ENCODE results near the gene FHOD3. TPM values are rescaled to one million over a fixed set of nuclear protein-coding genes. Genes with fewer than 3 reads are reported as not detected.

FHOD3 gene
- total RNA-seq, 1 donor from 2014 or later, result 5.9 TPM

GRCh38 chr18:36464126-36464651 lies 166.7 kb downstream of the FHOD3 start:
- H3K4me1 ChIP-seq (ENCODE audit: insufficient read depth, low read length), result no peaks in the 10 kb centered on the region
- H3K4me3 Mint-ChIP-seq (ENCODE audit: unreplicated experiment), result no peak overlapping the region
- H3K27ac Mint-ChIP-seq (ENCODE audit: unreplicated experiment), result no peak overlapping the region
- no peaks in the 10 kb centered on the region for H3K27me3 ChIP-seq (ENCODE audit: insufficient read depth, low read length)
- H3K27me3 Mint-ChIP-seq (ENCODE audit: low read depth, unreplicated experiment), result peaks cover 10% of the 10 kb centered on the region
- no peak overlapping the region for H3K9ac ChIP-seq (ENCODE audit: low read length)
- H3K9me3 Mint-ChIP-seq (ENCODE audit: unreplicated experiment), result no peaks in the 10 kb centered on the region
- H3K27ac ChIP-seq (ENCODE audit: low read depth, low read length), result no peak overlapping the region
- peaks cover 14% of the 10 kb centered on the region for H4K20me1 ChIP-seq (ENCODE audit: insufficient read depth, low read length)
- FAIRE-seq, result no peak
- peaks cover 2% of the 10 kb centered on the region for H3K4me1 Mint-ChIP-seq (ENCODE audit: low read depth, unreplicated experiment)
- no peaks in the 10 kb centered on the region for H3K9me3 ChIP-seq (ENCODE audit: insufficient read depth, low read depth, low read length)
- TF ChIP-seq EZH2 (IDR thresholded peaks at IDR 0.05; ENCODE audit: insufficient read depth, low read length) (no peak), CTCF (IDR thresholded peaks at IDR 0.05; ENCODE audit: insufficient read depth, low read depth, low read length) (no peak)
- H3K4me3 ChIP-seq (ENCODE audit: insufficient read depth, low read depth, low read length), result no peak overlapping the region
- no peaks in the 10 kb centered on the region for H3K36me3 Mint-ChIP-seq (ENCODE audit: low read depth, unreplicated experiment)
- H2AFZ ChIP-seq (ENCODE audit: low read depth, low read length), result no peak overlapping the region
- H3K36me3 ChIP-seq (ENCODE audit: insufficient read depth, low read length), result no peaks in the 10 kb centered on the region
- no peak overlapping the region for H3K4me2 ChIP-seq (ENCODE audit: low read length)
- no peak for DNase-seq (ENCODE audit: low read depth)
- H3K79me2 ChIP-seq (ENCODE audit: insufficient read depth, low read length), result no peaks in the 10 kb centered on the region

DNA sequence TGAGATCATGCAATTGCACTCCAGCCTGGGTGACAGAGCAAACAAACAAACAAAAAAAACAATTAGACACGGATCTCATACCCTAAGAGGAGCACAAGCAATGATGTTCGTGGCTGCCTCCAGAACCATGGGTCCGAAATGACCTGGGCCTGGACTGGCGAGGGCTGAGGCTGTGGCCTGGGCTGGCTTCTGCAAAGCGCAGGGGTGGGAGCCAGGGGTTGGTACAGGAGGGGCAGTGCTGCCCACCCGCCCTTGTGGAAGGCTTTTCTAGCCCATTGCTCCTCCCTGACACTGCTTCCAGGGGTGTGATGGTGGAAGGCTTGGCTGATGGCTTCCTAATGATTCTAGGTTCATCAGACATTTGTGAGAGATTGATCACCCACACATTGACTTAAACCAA lies 167.8 kb downstream of the FHOD3 start:
- TF ChIP-seq CTCF (IDR thresholded peaks at IDR 0.05; ENCODE audit: insufficient read depth, low read depth, low read length) (no peak), EZH2 (IDR thresholded peaks at IDR 0.05; ENCODE audit: insufficient read depth, low read length) (no peak)
- Mint-ChIP-seq H3K36me3 (ENCODE audit: low read depth, unreplicated experiment) (no peaks in the 10 kb centered on the region), H3K4me1 (ENCODE audit: low read depth, unreplicated experiment) (peaks cover 2% of the 10 kb centered on the region), H3K27ac (ENCODE audit: unreplicated experiment) (no peak overlapping the region), H3K27me3 (ENCODE audit: low read depth, unreplicated experiment) (peaks cover 10% of the 10 kb centered on the region), H3K4me3 (ENCODE audit: unreplicated experiment) (no peak overlapping the region), H3K9me3 (ENCODE audit: unreplicated experiment) (no peaks in the 10 kb centered on the region)
- no peak overlapping the region for H2AFZ ChIP-seq (ENCODE audit: low read depth, low read length)
- no peaks in the 10 kb centered on the region for H3K79me2 ChIP-seq (ENCODE audit: insufficient read depth, low read length)
- peaks cover 19% of the 10 kb centered on the region for H4K20me1 ChIP-seq (ENCODE audit: insufficient read depth, low read length)
- H3K4me2 ChIP-seq (ENCODE audit: low read length), result no peak overlapping the region
- H3K9ac ChIP-seq (ENCODE audit: low read length), result no peak overlapping the region
- H3K9me3 ChIP-seq (ENCODE audit: insufficient read depth, low read depth, low read length), result no peaks in the 10 kb centered on the region
- no peaks in the 10 kb centered on the region for H3K36me3 ChIP-seq (ENCODE audit: insufficient read depth, low read length)
- no peaks in the 10 kb centered on the region for H3K27me3 ChIP-seq (ENCODE audit: insufficient read depth, low read length)
- no peak overlapping the region for H3K4me3 ChIP-seq (ENCODE audit: insufficient read depth, low read depth, low read length)
- no peaks in the 10 kb centered on the region for H3K4me1 ChIP-seq (ENCODE audit: insufficient read depth, low read length)
- DNase-seq (ENCODE audit: low read depth), result no peak
- H3K27ac ChIP-seq (ENCODE audit: low read depth, low read length), result no peak overlapping the region
- FAIRE-seq, result no peak

- Histone ChIP-seq H3K27ac (ENCODE audit: low read depth, low read length) (no peak overlapping the region), H3K27me3 (ENCODE audit: insufficient read depth, low read length) (no peaks in the 10 kb centered on the region), H3K9ac (ENCODE audit: low read length) (no peak overlapping the region), H3K4me3 (ENCODE audit: insufficient read depth, low read depth, low read length) (no peak overlapping the region), H3K4me2 (ENCODE audit: low read length) (no peak overlapping the region), H3K79me2 (ENCODE audit: insufficient read depth, low read length) (no peaks in the 10 kb centered on the region), H3K4me1 (ENCODE audit: insufficient read depth, low read length) (no peaks in the 10 kb centered on the region), H4K20me1 (ENCODE audit: insufficient read depth, low read length) (peaks cover 19% of the 10 kb centered on the region), H3K9me3 (ENCODE audit: insufficient read depth, low read depth, low read length) (no peaks in the 10 kb centered on the region), H3K36me3 (ENCODE audit: insufficient read depth, low read length) (no peaks in the 10 kb centered on the region), H2AFZ (ENCODE audit: low read depth, low read length) (no peak overlapping the region)
- no peak for DNase-seq (ENCODE audit: low read depth)
- H3K27ac Mint-ChIP-seq (ENCODE audit: unreplicated experiment), result no peak overlapping the region
- H3K4me1 Mint-ChIP-seq (ENCODE audit: low read depth, unreplicated experiment), result peaks cover 2% of the 10 kb centered on the region
- no peak for TF ChIP-seq CTCF (IDR thresholded peaks at IDR 0.05; ENCODE audit: insufficient read depth, low read depth, low read length)
- no peak for FAIRE-seq
- H3K27me3 Mint-ChIP-seq (ENCODE audit: low read depth, unreplicated experiment), result peaks cover 10% of the 10 kb centered on the region
- no peaks in the 10 kb centered on the region for H3K36me3 Mint-ChIP-seq (ENCODE audit: low read depth, unreplicated experiment)
- no peaks in the 10 kb centered on the region for H3K9me3 Mint-ChIP-seq (ENCODE audit: unreplicated experiment)
- no peak overlapping the region for H3K4me3 Mint-ChIP-seq (ENCODE audit: unreplicated experiment)
These were observed 168.5 kb downstream of the FHOD3 start for GRCh38 chr18:36465970-36466369.
